ENCODE measurements around the gene GNG12. TPM values are rescaled to one million over a fixed set of nuclear protein-coding genes. Genes with fewer than 3 reads are reported as not detected.
"Not testable (repeated sequence)": the region's sequence is repeated elsewhere in the genome, so short reads cannot be mapped to it uniquely, and the experiment has no call there.

Gene GNG12
- total RNA-seq, 1 experiment from 2014 or later, result 14.3 TPM

DNA sequence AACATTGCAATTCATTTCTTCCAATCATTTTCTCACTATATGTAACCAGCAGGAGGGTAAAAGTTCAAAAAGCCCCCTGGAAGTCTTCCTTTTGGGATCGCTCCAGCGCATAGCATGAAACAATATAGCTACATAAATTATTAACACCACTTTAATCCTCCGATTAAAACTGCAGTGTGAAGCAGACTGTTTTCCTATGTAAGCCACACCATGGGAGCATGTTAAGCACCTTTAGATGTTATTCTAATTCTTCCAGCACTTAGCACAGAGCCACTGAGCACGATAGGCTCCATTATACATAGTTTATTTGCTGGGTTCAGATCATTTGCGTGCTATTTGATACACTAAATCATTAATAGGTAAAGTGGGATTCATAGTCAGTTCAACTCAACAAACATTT is 166.6 kb downstream of the GNG12 start:
- H3K9ac ChIP-seq (ENCODE audit: extremely low read depth, insufficient read length, low read length), result no peak overlapping the region
- H4K8ac ChIP-seq (replicated peaks; ENCODE audit: insufficient read length, low read depth, low read length), result no peak overlapping the region
- no peaks in the 10 kb centered on the region for H3K79me2 ChIP-seq (ENCODE audit: insufficient read depth, low read length)
- no peak overlapping the region for H2BK15ac ChIP-seq (ENCODE audit: low read depth, low read length)
- H3K27ac ChIP-seq (ENCODE audit: insufficient read length, low read depth, low read length), result no peak overlapping the region
- no peak overlapping the region for H3K18ac ChIP-seq (ENCODE audit: insufficient read length, low read depth, low read length)
- no peaks in the 10 kb centered on the region for H3K27me3 ChIP-seq (ENCODE audit: insufficient read depth, low read length)
- Mint-ChIP-seq H3K27ac (no peak overlapping the region), H3K9me3 (no peaks in the 10 kb centered on the region), H3K4me3 (no peak overlapping the region), H3K4me1 (no peaks in the 10 kb centered on the region), H3K36me3 (ENCODE audit: insufficient read depth in 1 of 3, low read depth in 3 of 3) (no peaks in the 10 kb centered on the region), H3K27me3 (ENCODE audit: low read depth) (peaks cover 13% of the 10 kb centered on the region)
- no peak overlapping the region for H4K91ac ChIP-seq (ENCODE audit: insufficient read length, low read depth, low read length)
- WGBS (ENCODE audit: extremely low coverage, insufficient read length, low lambda C conversion rate), result no CpG with 5 or more reads among the region's 5 CpGs
- no peak overlapping the region for H3K4me2 ChIP-seq (ENCODE audit: insufficient read depth, insufficient read length, low read length)
- no peak overlapping the region for H2BK12ac ChIP-seq (ENCODE audit: insufficient read length, low read depth, low read length)
- TF ChIP-seq, protein P1, sequence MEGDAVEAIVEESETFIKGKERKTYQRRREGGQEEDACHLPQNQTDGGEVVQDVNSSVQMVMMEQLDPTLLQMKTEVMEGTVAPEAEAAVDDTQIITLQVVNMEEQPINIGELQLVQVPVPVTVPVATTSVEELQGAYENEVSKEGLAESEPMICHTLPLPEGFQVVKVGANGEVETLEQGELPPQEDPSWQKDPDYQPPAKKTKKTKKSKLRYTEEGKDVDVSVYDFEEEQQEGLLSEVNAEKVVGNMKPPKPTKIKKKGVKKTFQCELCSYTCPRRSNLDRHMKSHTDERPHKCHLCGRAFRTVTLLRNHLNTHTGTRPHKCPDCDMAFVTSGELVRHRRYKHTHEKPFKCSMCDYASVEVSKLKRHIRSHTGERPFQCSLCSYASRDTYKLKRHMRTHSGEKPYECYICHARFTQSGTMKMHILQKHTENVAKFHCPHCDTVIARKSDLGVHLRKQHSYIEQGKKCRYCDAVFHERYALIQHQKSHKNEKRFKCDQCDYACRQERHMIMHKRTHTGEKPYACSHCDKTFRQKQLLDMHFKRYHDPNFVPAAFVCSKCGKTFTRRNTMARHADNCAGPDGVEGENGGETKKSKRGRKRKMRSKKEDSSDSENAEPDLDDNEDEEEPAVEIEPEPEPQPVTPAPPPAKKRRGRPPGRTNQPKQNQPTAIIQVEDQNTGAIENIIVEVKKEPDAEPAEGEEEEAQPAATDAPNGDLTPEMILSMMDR (conservative IDR thresholded peaks at IDR 0.05), result no peak
- no peak overlapping the region for H2BK5ac ChIP-seq (ENCODE audit: insufficient read length, low read length)
- H2AFZ ChIP-seq (ENCODE audit: low read length), result no peak overlapping the region
- no peaks in the 10 kb centered on the region for H3K4me1 ChIP-seq (ENCODE audit: insufficient read depth, low read length)
- no peak overlapping the region for H3K14ac ChIP-seq (ENCODE audit: insufficient read depth, low read length)
- H3T11ph ChIP-seq (ENCODE audit: low read length), result no peak overlapping the region
- H3K9me3 ChIP-seq (ENCODE audit: control insufficient read depth, low read depth, low read length), result no peaks in the 10 kb centered on the region
- no peak overlapping the region for H4K5ac ChIP-seq (ENCODE audit: insufficient read length, low read depth, low read length)
- H2BK120ac ChIP-seq (ENCODE audit: low read depth, low read length, poor library complexity, severe bottlenecking), result no peak overlapping the region
- no peak overlapping the region for H2BK20ac ChIP-seq (ENCODE audit: low read depth, low read length, poor library complexity, severe bottlenecking)
- H2AK5ac ChIP-seq (ENCODE audit: insufficient read length, low read length), result no peak overlapping the region
- no peaks in the 10 kb centered on the region for H4K20me1 ChIP-seq (ENCODE audit: control insufficient read depth, insufficient read depth, insufficient read length)
- no peak for DNase-seq
- H3K23me2 ChIP-seq (ENCODE audit: insufficient read length, low read depth, low read length, poor library complexity, severe bottlenecking), result no peaks in the 10 kb centered on the region
- H3K56ac ChIP-seq (ENCODE audit: insufficient read length, low read depth, low read length), result no peak overlapping the region
- no peak overlapping the region for H3K4ac ChIP-seq (ENCODE audit: low read depth, low read length)
- H3K23ac ChIP-seq (ENCODE audit: insufficient read length, low read depth, low read length), result no peak overlapping the region
- no peaks in the 10 kb centered on the region for H3K79me1 ChIP-seq (ENCODE audit: insufficient read depth, low read depth, low read length, poor library complexity, severe bottlenecking)

DNA sequence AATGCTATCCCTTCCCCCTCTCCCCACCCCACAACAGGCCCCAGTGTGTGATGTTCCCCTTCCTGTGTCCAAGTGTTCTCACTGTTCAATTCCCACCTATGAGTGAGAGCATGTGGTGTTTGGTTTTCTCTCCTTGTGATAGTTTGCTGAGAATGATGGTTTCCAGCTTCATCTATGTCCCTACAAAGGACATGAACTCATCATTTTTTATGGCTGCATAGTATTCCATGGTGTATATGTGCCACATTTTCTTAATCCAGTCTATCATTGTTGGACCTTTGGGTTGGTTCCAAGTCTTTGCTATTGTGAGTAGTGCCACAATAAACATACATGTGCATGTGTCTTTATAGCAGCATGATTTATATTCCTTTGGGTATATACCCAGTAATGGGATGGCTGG is 168.0 kb downstream of the GNG12 start:
- not testable (repeated sequence) for H4K91ac ChIP-seq (ENCODE audit: insufficient read length, low read depth, low read length); H4K5ac ChIP-seq (ENCODE audit: insufficient read length, low read depth, low read length); H3K4me1 Mint-ChIP-seq; H3K4me2 ChIP-seq (ENCODE audit: insufficient read depth, insufficient read length, low read length); H2BK20ac ChIP-seq (ENCODE audit: low read depth, low read length, poor library complexity, severe bottlenecking); H4K20me1 ChIP-seq (ENCODE audit: control insufficient read depth, insufficient read depth, insufficient read length); H2BK15ac ChIP-seq (ENCODE audit: low read depth, low read length); H3K79me2 ChIP-seq (ENCODE audit: insufficient read depth, low read length); H3K27ac ChIP-seq (ENCODE audit: insufficient read length, low read depth, low read length); DNase-seq; H3K23me2 ChIP-seq (ENCODE audit: insufficient read length, low read depth, low read length, poor library complexity, severe bottlenecking); H3K9me3 ChIP-seq (ENCODE audit: control insufficient read depth, low read depth, low read length); H3K79me1 ChIP-seq (ENCODE audit: insufficient read depth, low read depth, low read length, poor library complexity, severe bottlenecking); H3K23ac ChIP-seq (ENCODE audit: insufficient read length, low read depth, low read length); H3K4me3 Mint-ChIP-seq; H3K9ac ChIP-seq (ENCODE audit: extremely low read depth, insufficient read length, low read length); H2BK12ac ChIP-seq (ENCODE audit: insufficient read length, low read depth, low read length); H3K14ac ChIP-seq (ENCODE audit: insufficient read depth, low read length); H3K27me3 ChIP-seq (ENCODE audit: insufficient read depth, low read length); H3K9me3 Mint-ChIP-seq; H4K8ac ChIP-seq (replicated peaks; ENCODE audit: insufficient read length, low read depth, low read length); H3K27me3 Mint-ChIP-seq (ENCODE audit: low read depth); H2AK5ac ChIP-seq (ENCODE audit: insufficient read length, low read length); H2BK5ac ChIP-seq (ENCODE audit: insufficient read length, low read length); H3K4me1 ChIP-seq (ENCODE audit: insufficient read depth, low read length); H3K27ac Mint-ChIP-seq; H2AFZ ChIP-seq (ENCODE audit: low read length); H3K4ac ChIP-seq (ENCODE audit: low read depth, low read length); H2BK120ac ChIP-seq (ENCODE audit: low read depth, low read length, poor library complexity, severe bottlenecking); H3T11ph ChIP-seq (ENCODE audit: low read length); H3K36me3 Mint-ChIP-seq (ENCODE audit: insufficient read depth in 1 of 3, low read depth in 3 of 3); H3K56ac ChIP-seq (ENCODE audit: insufficient read length, low read depth, low read length); H3K18ac ChIP-seq (ENCODE audit: insufficient read length, low read depth, low read length)

Measured in H9 (cell line).